Spleen (tissue), 11 donors: ENCODE results near the gene KIT. TPM values are rescaled to one million over a fixed set of nuclear protein-coding genes. Genes with fewer than 3 reads are reported as not detected.

Experiments
- DNase-seq: peaks from one replicate; pipeline ENCODE4 v3.0.0-alpha.2; 2020
- H3K27ac ChIP-seq, 8 donors: fragments of 200-600 bp; sonication (generic) in 7 of 8; 1 replicate in 4 of 8; 2 replicates in 4 of 8; pipeline versions ENCODE4 v1.5.0 to v1.8.0; 2016 to 2021; ENCODE audit warnings: inconsistent platforms in 4 of 8, mild to moderate bottlenecking in 4 of 8, moderate library complexity in 1 of 8
- H3K27me3 ChIP-seq, 7 donors: fragments of 200-600 bp; sonication (generic) in 6 of 7; replicated peaks in 1 of 7; 1 replicate in 4 of 7; 2 replicates in 3 of 7; pipeline versions ENCODE4 v1.5.0 to v1.8.0; 2016 to 2021; ENCODE audit warnings: inconsistent platforms in 3 of 7, mild to moderate bottlenecking in 1 of 7
- H3K36me3 ChIP-seq, 6 donors: fragments of 200-600 bp; sonication (generic) in 5 of 6; 1 replicate in 4 of 6; 2 replicates in 2 of 6; pipeline versions ENCODE4 v1.5.0 to v1.8.0; 2016 to 2021; ENCODE audit warnings: inconsistent platforms in 2 of 6
- H3K4me1 ChIP-seq, 6 donors: fragments of 200-600 bp; sonication (generic) in 5 of 6; 1 replicate in 3 of 6; 2 replicates in 3 of 6; pipeline versions ENCODE4 v1.5.0 to v1.8.0; 2016 to 2021; ENCODE audit warnings: inconsistent platforms in 3 of 6
- H3K4me3 ChIP-seq, 8 donors: fragments of 200-600 bp; sonication (generic) in 7 of 8; 1 replicate in 4 of 8; 2 replicates in 4 of 8; pipeline versions ENCODE4 v1.5.0 to v1.8.0; 2016 to 2021; ENCODE audit warnings: inconsistent platforms in 4 of 8, mild to moderate bottlenecking in 4 of 8, moderate library complexity in 2 of 8
- H3K9me3 ChIP-seq, 8 donors: fragments of 200-600 bp; sonication (generic) in 7 of 8; 1 replicate in 4 of 8; 2 replicates in 4 of 8; pipeline versions ENCODE4 v1.5.0 to v1.8.0; 2016 to 2021; ENCODE audit warnings: inconsistent platforms in 4 of 8
- CTCF ChIP-seq, 11 experiments: fragments of 200-600 bp in 7 of 11; fragments of 450-650 bp in 4 of 11; sonication (generic) in 4 of 11; IDR thresholded peaks in 8 of 11; conservative IDR thresholded peaks in 3 of 11; 1 replicate in 7 of 11; 2 replicates in 4 of 11; pipeline versions ENCODE4 v1.4.0 to v1.8.0; 2016 to 2021; ENCODE audit warnings: antibody characterized with exemption in 11 of 11, inconsistent platforms in 4 of 11, mild to moderate bottlenecking in 1 of 11
- POLR2A ChIP-seq, 3 donors: fragments of 450-650 bp; IDR thresholded peaks; one replicate each; pipeline ENCODE4 v1.5.1; 2017; ENCODE audit warnings: antibody characterized with exemption in 3 of 3, mild to moderate bottlenecking in 1 of 3
- POLR2AphosphoS5 ChIP-seq, 3 donors: sonication (generic); formaldehyde crosslinking; IDR thresholded peaks; one replicate each; pipeline ENCODE4 v1.5.1; 2017; ENCODE audit warnings: antibody characterized with exemption in 3 of 3
- WGBS, 5 donors: extraction: QIAGEN DNeasy Blood & Tissue Kit in 3 of 5; methylation state at CpG; one replicate each; pipeline versions ENCODE4 v1.1.5 to v1.1.7; 2013 to 2018; 5-methylcytosine and 5-hydroxymethylcytosine counted together
- intact Hi-C: fragments of 100-400 bp; cut with DNase I; formaldehyde crosslinking; loops from one replicate; pipeline ENCODE4 v1.15.0; 2023; ENCODE audit warnings: low total_unique reads
- polyA plus RNA-seq, 3 donors: library from polyadenylated mRNA; stranded (reverse); fragments of 200-250 nt; gene quantifications; one replicate each; pipeline ENCODE4 v1.2.1, GENCODE V29; 2013
- total RNA-seq, 7 donors: library from RNA; depleted of rRNA in 3 of 7; stranded (reverse); fragments of >200 nt in 3 of 7; fragmentation: NEBNext Ultra II Directional in 4 of 7; extraction: Animal tissue kit (Norgen Biotek cat#: 25700) in 4 of 7; gene quantifications; one replicate each; pipeline versions ENCODE4 v1.1.0 to v1.2.1, GENCODE V29; 2016 to 2021
- donor health status: healthy with polysubstance abuse.
- donor health status: DM: no; HTN: no; CAD: no; lungs with moderate emphysema.
- donor health status: DM: no; HTN: no; CAD: no.
- donor health status: Bipolar disorder and iron deficiency.
- donor health status: healthy.
- donor health status: DM: no; HTN: no; CAD: no.
- donor health status: DM: yes; HTN: yes; CAD: no.

KIT gene
- total and polyA plus RNA-seq, 10 donors: 0.24 to 16.8 (median 3.2) TPM

- Histone ChIP-seq H3K27me3 (no peaks in the 10 kb centered on the region), H3K9me3 (no peaks in the 10 kb centered on the region), H3K36me3 (no peaks in the 10 kb centered on the region), H3K4me3 (peak overlapping the region in 1 of 8 donors; percentile 31), H3K4me1 (peaks cover 0 to 22% (median 2%) of the 10 kb centered on the region in 6 donors), H3K27ac (peak overlapping the region in 5 of 8 donors; percentile 27 to 85 (median 56))
- TF ChIP-seq POLR2AphosphoS5 (IDR thresholded peaks at IDR 0.05) (no peak), POLR2A (IDR thresholded peaks at IDR 0.05) (no peak), CTCF (IDR thresholded peaks at IDR 0.05 in 8 of 11, conservative IDR thresholded peaks at IDR 0.05 in 3 of 11) (no peak)
- intact Hi-C loops: no loop called here
- peak; percentile 77 for DNase-seq
- WGBS, 5 donors: 59 to 83% (median 77%) methylated on average over 19 to 20 of the region's 20 CpGs
These were observed 50.9 kb downstream of the KIT start for GRCh38 chr4:54708339-54709279.

- intact Hi-C loops: no loop called here
- TF ChIP-seq POLR2AphosphoS5 (IDR thresholded peaks at IDR 0.05) (no peak), POLR2A (IDR thresholded peaks at IDR 0.05) (no peak), CTCF (IDR thresholded peaks at IDR 0.05 in 8 of 11, conservative IDR thresholded peaks at IDR 0.05 in 3 of 11) (no peak)
- Histone ChIP-seq H3K27me3 (no peaks in the 10 kb centered on the region), H3K36me3 (no peaks in the 10 kb centered on the region), H3K27ac (peak overlapping the region in 5 of 8 donors; percentile 27 to 85 (median 56)), H3K4me3 (peak overlapping the region in 1 of 8 donors; percentile 31), H3K9me3 (no peaks in the 10 kb centered on the region), H3K4me1 (peaks cover 0 to 22% (median 2%) of the 10 kb centered on the region in 6 donors)
- no peak for DNase-seq
- WGBS, 5 donors: 28 to 56% (median 38%) methylated on average over 8 of the region's 8 CpGs
These were observed 51.6 kb downstream of the KIT start for GRCh38 chr4:54709400-54709799.

- Histone ChIP-seq H3K27ac (no peak overlapping the region), H3K27me3 (no peaks in the 10 kb centered on the region), H3K4me3 (no peak overlapping the region), H3K36me3 (no peaks in the 10 kb centered on the region), H3K4me1 (peaks cover 0 to 22% (median 2%) of the 10 kb centered on the region in 6 donors), H3K9me3 (no peaks in the 10 kb centered on the region)
- DNase-seq: no peak
- TF ChIP-seq POLR2A (IDR thresholded peaks at IDR 0.05) (no peak), CTCF (IDR thresholded peaks at IDR 0.05 in 8 of 11, conservative IDR thresholded peaks at IDR 0.05 in 3 of 11) (no peak), POLR2AphosphoS5 (IDR thresholded peaks at IDR 0.05) (no peak)
- 66 to 86% (median 75%) methylated on average over 2 of the region's 2 CpGs for WGBS, 5 donors
- intact Hi-C loops: no loop called here
These were observed 54.4 kb downstream of the KIT start for GRCh38 chr4:54712206-54712605.

- TF ChIP-seq POLR2A (IDR thresholded peaks at IDR 0.05) (no peak), POLR2AphosphoS5 (IDR thresholded peaks at IDR 0.05) (no peak), CTCF (IDR thresholded peaks at IDR 0.05 in 8 of 11, conservative IDR thresholded peaks at IDR 0.05 in 3 of 11) (no peak)
- Histone ChIP-seq H3K4me1 (peaks cover 0 to 7% (median 2%) of the 10 kb centered on the region in 6 donors), H3K27ac (no peak overlapping the region), H3K36me3 (no peaks in the 10 kb centered on the region), H3K27me3 (no peaks in the 10 kb centered on the region), H3K4me3 (no peak overlapping the region), H3K9me3 (no peaks in the 10 kb centered on the region)
- whole genome bisulfite sequencing, 5 donors: 79 to 84% (median 84%) methylated on average over 8 of the region's 8 CpGs
- intact Hi-C loops: no loop called here
- DNase-seq: no peak
These were observed 56.9 kb downstream of the KIT start for GRCh38 chr4:54714631-54715030.
